ENCODE measurements around the gene CNTNAP1.

Gene CNTNAP1

GRCh38 chr17:42708588-42708987 lies 26.3 kb downstream of the CNTNAP1 start:
- no peak for TF ChIP-seq CTCF (conservative IDR thresholded peaks at IDR 0.05; ENCODE audit: low read length)
- no peak for TF ChIP-seq EZH2phosphoT487 (IDR thresholded peaks at IDR 0.05; ENCODE audit: borderline replicate concordance)
- no peaks in the 10 kb centered on the region for H3K79me2 ChIP-seq (ENCODE audit: insufficient read depth, low read length)

GRCh38 chr17:42709561-42709960 lies 27.2 kb downstream of the CNTNAP1 start:
- Histone ChIP-seq H3K4me1 (ENCODE audit: insufficient read depth, low read length, poor library complexity, severe bottlenecking) (peaks cover 7% of the 10 kb centered on the region), H3K9me2 (replicated peaks; ENCODE audit: low read depth, low read length) (no peaks in the 10 kb centered on the region), H3K36me3 (ENCODE audit: insufficient read depth, low read length) (peaks cover 57% of the 10 kb centered on the region; the same call in 1 of the 2 replicates), H3K9me3 (ENCODE audit: insufficient read depth, low read depth, low read length) (no peaks in the 10 kb centered on the region), H3K9ac (ENCODE audit: low read depth, low read length, poor library complexity, severe bottlenecking) (no peak overlapping the region), H4K20me1 (ENCODE audit: insufficient read depth, low read length, poor library complexity, severe bottlenecking) (peaks cover 4% of the 10 kb centered on the region), H3K4me3 (ENCODE audit: low read length, poor library complexity, severe bottlenecking) (no peak overlapping the region), H3K4me2 (ENCODE audit: low read depth, low read length, poor library complexity, severe bottlenecking) (no peak overlapping the region), H3K79me2 (ENCODE audit: insufficient read depth, low read length) (no peaks in the 10 kb centered on the region), H2AFZ (ENCODE audit: low read length) (no peak overlapping the region), H3F3A (ENCODE audit: low read depth) (no peaks in the 10 kb centered on the region), H3K27me3 (ENCODE audit: insufficient read depth, low read length, poor library complexity, severe bottlenecking) (no peaks in the 10 kb centered on the region)
- no peak for TF ChIP-seq CTCF (conservative IDR thresholded peaks at IDR 0.05; ENCODE audit: low read length)
- no peak for TF ChIP-seq EZH2phosphoT487 (IDR thresholded peaks at IDR 0.05; ENCODE audit: borderline replicate concordance)

More at GRCh38 chr17:42708588-42708987, 26.3 kb downstream of the CNTNAP1 start:
- H3K27me3 ChIP-seq (ENCODE audit: insufficient read depth, low read length, poor library complexity, severe bottlenecking): no peaks in the 10 kb centered on the region
- no peak overlapping the region for H3K4me3 ChIP-seq (ENCODE audit: low read length, poor library complexity, severe bottlenecking)
- no peak overlapping the region for H3K9ac ChIP-seq (ENCODE audit: low read depth, low read length, poor library complexity, severe bottlenecking)
- peaks cover 7% of the 10 kb centered on the region for H3K4me1 ChIP-seq (ENCODE audit: insufficient read depth, low read length, poor library complexity, severe bottlenecking)
- no peaks in the 10 kb centered on the region for H3F3A ChIP-seq (ENCODE audit: low read depth)
- no peak overlapping the region for H2AFZ ChIP-seq (ENCODE audit: low read length)
- no peaks in the 10 kb centered on the region for H3K9me2 ChIP-seq (replicated peaks; ENCODE audit: low read depth, low read length)
- H3K4me2 ChIP-seq (ENCODE audit: low read depth, low read length, poor library complexity, severe bottlenecking): no peak overlapping the region
- peaks cover 4% of the 10 kb centered on the region for H4K20me1 ChIP-seq (ENCODE audit: insufficient read depth, low read length, poor library complexity, severe bottlenecking)
- no peaks in the 10 kb centered on the region for H3K9me3 ChIP-seq (ENCODE audit: insufficient read depth, low read depth, low read length)
- H3K36me3 ChIP-seq (ENCODE audit: insufficient read depth, low read length): peaks cover 61% of the 10 kb centered on the region; the same call in 1 of the 2 replicates

GRCh38 chr17:42720996-42721583 lies 38.8 kb downstream of the CNTNAP1 start:
- Histone ChIP-seq H3K79me2 (ENCODE audit: insufficient read depth, low read length) (no peaks in the 10 kb centered on the region), H3K4me2 (ENCODE audit: low read depth, low read length, poor library complexity, severe bottlenecking) (no peak overlapping the region), H2AFZ (ENCODE audit: low read length) (no peak overlapping the region), H3K4me3 (ENCODE audit: low read length, poor library complexity, severe bottlenecking) (no peak overlapping the region), H4K20me1 (ENCODE audit: insufficient read depth, low read length, poor library complexity, severe bottlenecking) (no peaks in the 10 kb centered on the region), H3K36me3 (ENCODE audit: insufficient read depth, low read length) (peaks cover 63% of the 10 kb centered on the region; the same call in 1 of the 2 replicates), H3K9me2 (replicated peaks; ENCODE audit: low read depth, low read length) (no peaks in the 10 kb centered on the region), H3K27me3 (ENCODE audit: insufficient read depth, low read length, poor library complexity, severe bottlenecking) (no peaks in the 10 kb centered on the region), H3F3A (ENCODE audit: low read depth) (no peaks in the 10 kb centered on the region), H3K9ac (ENCODE audit: low read depth, low read length, poor library complexity, severe bottlenecking) (no peak overlapping the region), H3K9me3 (ENCODE audit: insufficient read depth, low read depth, low read length) (no peaks in the 10 kb centered on the region), H3K4me1 (ENCODE audit: insufficient read depth, low read length, poor library complexity, severe bottlenecking) (no peaks in the 10 kb centered on the region)
- no peak for TF ChIP-seq EZH2phosphoT487 (IDR thresholded peaks at IDR 0.05; ENCODE audit: borderline replicate concordance)
- TF ChIP-seq CTCF (conservative IDR thresholded peaks at IDR 0.05; ENCODE audit: low read length): peak; percentile 77
